HepG2 (cell line): ENCODE measurements around the gene RMI2. TPM values are rescaled to one million over a fixed set of nuclear protein-coding genes. Genes with fewer than 3 reads are reported as not detected.

Experiments used
- BORCS8-MEF2B ChIP-seq: sonication (generic); formaldehyde crosslinking; IDR thresholded peaks from 2 replicates; pipeline ENCODE4 v1.8.0; 2022; ENCODE audit warnings: mild to moderate bottlenecking, missing genetic modification reagents
- HES4 ChIP-seq: sonication (generic); formaldehyde crosslinking; IDR thresholded peaks from 2 replicates; pipeline ENCODE4 v1.9.0; 2021; ENCODE audit warnings: mild to moderate bottlenecking, missing genetic modification reagents, borderline replicate concordance
- HIC2 ChIP-seq: sonication (generic); formaldehyde crosslinking; IDR thresholded peaks from 2 replicates; pipeline ENCODE4 v1.9.0; 2022; ENCODE audit warnings: low read depth, missing genetic modification reagents
- MAZ ChIP-seq, 2 experiments: sonication (generic) in 1 of 2; formaldehyde crosslinking in 1 of 2; IDR thresholded peaks; 2 replicates each; pipeline versions ENCODE4 v1.5.0 to v1.6.1; 2012 to 2020; ENCODE audit warnings: low read depth in 2 of 2, mild to moderate bottlenecking in 2 of 2, borderline replicate concordance in 1 of 2, improper control_type of control experiment in 1 of 2, low read length in 1 of 2, missing genetic modification reagents in 1 of 2, moderate library complexity in 1 of 2
- MED8 ChIP-seq: sonication (generic); formaldehyde crosslinking; IDR thresholded peaks from 2 replicates; pipeline ENCODE4 v1.8.1; 2023; ENCODE audit warnings: mild to moderate bottlenecking, missing genetic modification reagents; ENCODE audit not compliant: insufficient replicate concordance
- NR2F6 ChIP-seq, 2 experiments: IDR thresholded peaks; 2 replicates each; pipeline ENCODE4 v1.6.1; 2016; ENCODE audit warnings: antibody characterized with exemption in 1 of 2, mild to moderate bottlenecking in 1 of 2
- RNF2 ChIP-seq: fragments of 450-650 bp; conservative IDR thresholded peaks from 2 replicates; pipeline ENCODE4 v1.6.1; 2016; ENCODE audit warnings: low read depth
- SAP130 ChIP-seq: IDR thresholded peaks from 2 replicates; pipeline ENCODE4 v1.6.1; 2016; ENCODE audit warnings: low read depth
- ZBTB38 ChIP-seq: sonication (generic); formaldehyde crosslinking; IDR thresholded peaks from 2 replicates; pipeline ENCODE4 v1.5.1; 2020; ENCODE audit warnings: mild to moderate bottlenecking, missing genetic modification reagents
- ZBTB42 ChIP-seq: sonication (generic); formaldehyde crosslinking; IDR thresholded peaks from 2 replicates; pipeline ENCODE4 v1.5.0; 2020; ENCODE audit warnings: mild to moderate bottlenecking, missing genetic modification reagents
- ZNF292 ChIP-seq: sonication (generic); formaldehyde crosslinking; IDR thresholded peaks from 2 replicates; pipeline ENCODE4 v1.8.1; 2022; ENCODE audit warnings: mild to moderate bottlenecking, low read depth, missing genetic modification reagents, borderline replicate concordance
- ZNF550 ChIP-seq: sonication (generic); formaldehyde crosslinking; IDR thresholded peaks from 2 replicates; pipeline ENCODE4 v1.4.0; 2020; ENCODE audit warnings: mild to moderate bottlenecking, missing genetic modification reagents, borderline replicate concordance
- ZNF652 ChIP-seq: IDR thresholded peaks from 2 replicates; pipeline ENCODE4 v1.6.1; 2016; ENCODE audit warnings: low read depth, borderline replicate concordance
- ZNF768 ChIP-seq: sonication (generic); formaldehyde crosslinking; IDR thresholded peaks from 2 replicates; pipeline ENCODE4 v1.4.0; 2020; ENCODE audit warnings: missing genetic modification reagents
- polyA plus RNA-seq, 8 experiments: library from polyadenylated mRNA; depleted of rRNA in 3 of 8; stranded (reverse) in 7 of 8; unstranded in 1 of 8; fragments of >200 nt; fragmentation: Illumina TruSeq in 4 of 8; extraction: Trizol in 4 of 8; gene quantifications; 2 replicates each; pipeline versions ENCODE4 v1.2.1 to v1.2.3, GENCODE V29; 2011 to 2016; ENCODE audit warnings: low read depth in 4 of 8, missing spikeins in 1 of 8, mixed read lengths in 1 of 8; ENCODE audit not compliant: insufficient read depth in 1 of 8
- total RNA-seq, 5 experiments: library from RNA; depleted of rRNA; stranded (reverse); fragments of >200 nt; fragmentation: Illumina TruSeq; extraction: Trizol; gene quantifications; 2 replicates each; pipeline ENCODE4 v1.2.3, GENCODE V29; 2016; ENCODE audit warnings: low read depth in 1 of 5
- TF ChIP-seq, protein P1 (sequence below): sonication (generic); formaldehyde crosslinking; IDR thresholded peaks from 2 replicates; pipeline ENCODE4 v1.8.0; 2023; ENCODE audit warnings: mild to moderate bottlenecking, missing genetic modification reagents
- TF ChIP-seq, protein P2 (sequence below): sonication (generic); formaldehyde crosslinking; IDR thresholded peaks from 2 replicates; pipeline ENCODE4 v1.8.0; 2022; ENCODE audit warnings: missing genetic modification reagents, mild to moderate bottlenecking, borderline replicate concordance
- TF ChIP-seq, protein P3 (sequence below): sonication (generic); formaldehyde crosslinking; IDR thresholded peaks from 2 replicates; pipeline ENCODE4 v1.5.0; 2020; ENCODE audit warnings: missing genetic modification reagents, mild to moderate bottlenecking, borderline replicate concordance
- TF ChIP-seq, protein P4 (sequence below): sonication (generic); formaldehyde crosslinking; IDR thresholded peaks from 2 replicates; pipeline ENCODE4 v1.9.0; 2021; ENCODE audit warnings: missing genetic modification reagents, borderline replicate concordance

The RMI2 gene
- total and polyA plus RNA-seq, 2 of the 13 experiments (the other 11 are each of a cell fraction or from before 2014, with no cell fraction given), result 24.5 to 55.7 TPM

- TF ChIP-seq MAZ (IDR thresholded peaks at IDR 0.05; ENCODE audit: borderline replicate concordance, low read depth, low read length), result peak; percentile 58; the same call in 1 of the 2 replicates
- peak; percentile 49; the same call in 1 of the 2 replicates for TF ChIP-seq MAZ (CRISPR knock-in tag; IDR thresholded peaks at IDR 0.05; ENCODE audit: low read depth)
- TF ChIP-seq ZBTB38 (CRISPR knock-in tag), result 0 out of 2 replicates have a peak, but pooled peaks have one; percentile 64
- TF ChIP-seq NR2F6 (IDR thresholded peaks at IDR 0.05), result no peak
- no peak for TF ChIP-seq NR2F6 (CRISPR knock-in tag; IDR thresholded peaks at IDR 0.05)
- TF ChIP-seq HES4 (CRISPR knock-in tag), result no peak
- peak; percentile 83 for TF ChIP-seq HIC2 (CRISPR knock-in tag)
- TF ChIP-seq, protein P1, sequence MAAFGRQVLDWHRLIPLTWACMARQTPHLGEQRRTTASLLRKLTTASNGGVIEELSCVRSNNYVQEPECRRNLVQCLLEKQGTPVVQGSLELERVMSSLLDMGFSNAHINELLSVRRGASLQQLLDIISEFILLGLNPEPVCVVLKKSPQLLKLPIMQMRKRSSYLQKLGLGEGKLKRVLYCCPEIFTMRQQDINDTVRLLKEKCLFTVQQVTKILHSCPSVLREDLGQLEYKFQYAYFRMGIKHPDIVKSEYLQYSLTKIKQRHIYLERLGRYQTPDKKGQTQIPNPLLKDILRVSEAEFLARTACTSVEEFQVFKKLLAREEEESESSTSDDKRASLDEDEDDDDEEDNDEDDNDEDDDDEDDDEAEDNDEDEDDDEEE (CRISPR knock-in tag), result no peak
- TF ChIP-seq ZNF292, result peak; percentile 72; the same call in 1 of the 2 replicates
- TF ChIP-seq, protein P2, sequence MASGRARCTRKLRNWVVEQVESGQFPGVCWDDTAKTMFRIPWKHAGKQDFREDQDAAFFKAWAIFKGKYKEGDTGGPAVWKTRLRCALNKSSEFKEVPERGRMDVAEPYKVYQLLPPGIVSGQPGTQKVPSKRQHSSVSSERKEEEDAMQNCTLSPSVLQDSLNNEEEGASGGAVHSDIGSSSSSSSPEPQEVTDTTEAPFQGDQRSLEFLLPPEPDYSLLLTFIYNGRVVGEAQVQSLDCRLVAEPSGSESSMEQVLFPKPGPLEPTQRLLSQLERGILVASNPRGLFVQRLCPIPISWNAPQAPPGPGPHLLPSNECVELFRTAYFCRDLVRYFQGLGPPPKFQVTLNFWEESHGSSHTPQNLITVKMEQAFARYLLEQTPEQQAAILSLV (CRISPR knock-in tag), result peak; percentile 93; the same call in 1 of the 2 replicates
- no peak for TF ChIP-seq ZBTB42 (CRISPR knock-in tag)
- no peak for TF ChIP-seq ZNF652
- no peak; the same call in 1 of the 2 replicates for TF ChIP-seq BORCS8-MEF2B (CRISPR knock-in tag)
- peak; percentile 43 for TF ChIP-seq MED8
- peak; percentile 72; the same call in 1 of the 2 replicates for TF ChIP-seq ZNF550 (CRISPR knock-in tag)
- TF ChIP-seq ZNF768, result peak; percentile 69
- TF ChIP-seq RNF2, result peak; percentile 67; the same call in 1 of the 2 replicates
- TF ChIP-seq, protein P3, sequence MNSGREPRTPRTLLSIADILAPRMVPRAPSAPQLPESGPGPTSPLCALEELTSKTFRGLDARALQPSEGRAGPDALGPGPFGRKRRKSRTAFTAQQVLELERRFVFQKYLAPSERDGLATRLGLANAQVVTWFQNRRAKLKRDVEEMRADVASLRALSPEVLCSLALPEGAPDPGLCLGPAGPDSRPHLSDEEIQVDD (CRISPR knock-in tag), result peak; percentile 77; the same call in 1 of the 2 replicates
- TF ChIP-seq, protein P4, sequence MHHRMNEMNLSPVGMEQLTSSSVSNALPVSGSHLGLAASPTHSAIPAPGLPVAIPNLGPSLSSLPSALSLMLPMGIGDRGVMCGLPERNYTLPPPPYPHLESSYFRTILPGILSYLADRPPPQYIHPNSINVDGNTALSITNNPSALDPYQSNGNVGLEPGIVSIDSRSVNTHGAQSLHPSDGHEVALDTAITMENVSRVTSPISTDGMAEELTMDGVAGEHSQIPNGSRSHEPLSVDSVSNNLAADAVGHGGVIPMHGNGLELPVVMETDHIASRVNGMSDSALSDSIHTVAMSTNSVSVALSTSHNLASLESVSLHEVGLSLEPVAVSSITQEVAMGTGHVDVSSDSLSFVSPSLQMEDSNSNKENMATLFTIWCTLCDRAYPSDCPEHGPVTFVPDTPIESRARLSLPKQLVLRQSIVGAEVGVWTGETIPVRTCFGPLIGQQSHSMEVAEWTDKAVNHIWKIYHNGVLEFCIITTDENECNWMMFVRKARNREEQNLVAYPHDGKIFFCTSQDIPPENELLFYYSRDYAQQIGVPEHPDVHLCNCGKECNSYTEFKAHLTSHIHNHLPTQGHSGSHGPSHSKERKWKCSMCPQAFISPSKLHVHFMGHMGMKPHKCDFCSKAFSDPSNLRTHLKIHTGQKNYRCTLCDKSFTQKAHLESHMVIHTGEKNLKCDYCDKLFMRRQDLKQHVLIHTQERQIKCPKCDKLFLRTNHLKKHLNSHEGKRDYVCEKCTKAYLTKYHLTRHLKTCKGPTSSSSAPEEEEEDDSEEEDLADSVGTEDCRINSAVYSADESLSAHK (CRISPR knock-in tag), result no peak
- TF ChIP-seq SAP130 (CRISPR knock-in tag), result peak; percentile 50; the same call in 1 of the 2 replicates
Observed at GRCh38 chr16:11386791-11387546, 41.7 kb downstream of the RMI2 start (continued).
